Inflammatory macrophage (primary cell): ENCODE data around the gene GBF1.

ENCODE experiments used
- DNase-seq, 2 donors: peaks; one replicate each; pipeline ENCODE4 v3.0.0-alpha.2; 2020 to 2022

GBF1 gene

GRCh38 chr10:102424916-102425315, 179.6 kb downstream of the GBF1 start:
- no peak for DNase-seq

GRCh38 chr10:102425444-102425843, 180.1 kb downstream of the GBF1 start:
- DNase-seq, result no peak

GRCh38 chr10:102426803-102427287, 181.5 kb downstream of the GBF1 start:
- no peak for DNase-seq

GRCh38 chr10:102429468-102429867, 184.1 kb downstream of the GBF1 start:
- no peak for DNase-seq

- DNase-seq, result no peak
Measured at GRCh38 chr10:102431452-102432124, 186.3 kb downstream of the GBF1 start.
